GM23248 (cell line): ENCODE results near the gene SNCG.
"Not testable (repeated sequence)": the region's sequence is repeated elsewhere in the genome, so short reads cannot be mapped to it uniquely, and the experiment has no call there.

Source experiments
- EZH2 ChIP-seq: fragments of 200-600 bp; sonication (generic); IDR thresholded peaks from 2 replicates; pipeline ENCODE4 v1.6.1; 2018; ENCODE audit warnings: antibody characterized with exemption, mild to moderate bottlenecking; ENCODE audit not compliant: insufficient read depth, poor library complexity, severe bottlenecking
- EZH2phosphoT487 ChIP-seq: fragments of 200-600 bp; sonication (generic); IDR thresholded peaks from 2 replicates; pipeline ENCODE4 v1.6.1; 2018; ENCODE audit warnings: antibody characterized with exemption, moderate library complexity, mild to moderate bottlenecking, low read depth; ENCODE audit not compliant: insufficient read depth

DNA sequence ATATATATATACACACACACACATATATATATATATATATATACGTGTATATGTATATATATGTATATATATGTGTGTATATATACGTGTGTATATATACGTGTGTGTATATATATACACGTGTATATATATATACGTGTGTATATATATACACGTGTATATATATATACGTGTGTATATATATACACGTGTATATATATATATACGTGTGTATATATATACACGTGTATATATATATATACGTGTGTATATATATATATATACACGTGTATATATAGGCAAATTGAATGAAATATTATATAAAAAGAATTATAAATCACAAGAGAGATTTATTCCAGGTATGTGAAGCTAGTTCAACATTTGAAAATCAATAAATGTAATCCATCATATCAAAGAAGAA lies 33.0 kb downstream of the SNCG start:
- not testable (repeated sequence) for TF ChIP-seq EZH2, EZH2phosphoT487
